Neural crest cell (in vitro differentiated cells): ENCODE measurements around the gene GABRD. TPM values are rescaled to one million over a fixed set of nuclear protein-coding genes. Genes with fewer than 3 reads are reported as not detected.

ENCODE experiments used
- DNase-seq: peaks from one replicate; pipeline ENCODE4 v3.0.0; 2021; ENCODE audit warnings: low read depth, mixed read lengths, low spot score
- H3K27ac Mint-ChIP-seq: one replicate; pipeline ENCODE4 v1.8.0; 2021; ENCODE audit warnings: mild to moderate bottlenecking, mixed read lengths; ENCODE audit not compliant: unreplicated experiment
- H3K27me3 Mint-ChIP-seq: 2 replicates; pipeline ENCODE4 v1.8.0; 2021; ENCODE audit warnings: low read depth, mild to moderate bottlenecking, mixed read lengths
- H3K36me3 Mint-ChIP-seq: 2 replicates; pipeline ENCODE4 v1.8.0; 2021; ENCODE audit warnings: low read depth, mild to moderate bottlenecking, mixed read lengths
- H3K4me1 Mint-ChIP-seq: 2 replicates; pipeline ENCODE4 v1.8.0; 2021; ENCODE audit warnings: mixed read lengths
- H3K4me3 Mint-ChIP-seq: one replicate; pipeline ENCODE4 v1.8.0; 2021; ENCODE audit warnings: mild to moderate bottlenecking, mixed read lengths
- H3K9me3 Mint-ChIP-seq: 2 replicates; pipeline ENCODE4 v1.8.0; 2021; ENCODE audit warnings: mixed read lengths
- CTCF ChIP-seq: fragments of 200-600 bp; sonication (generic); conservative IDR thresholded peaks from 2 replicates; pipeline ENCODE4 v1.5.0; 2021; ENCODE audit warnings: antibody characterized with exemption, mild to moderate bottlenecking
- total RNA-seq: library from RNA; stranded (reverse); gene quantifications from 2 replicates; pipeline ENCODE4 v1.2.1, GENCODE V29; 2021

The GABRD gene
- total RNA-seq, 1 donor from 2014 or later = 0.54 TPM

GRCh38 chr1:2047749-2048729 lies 28.9 kb downstream of the GABRD start:
- peak overlapping the region; percentile 52 for H3K4me3 Mint-ChIP-seq
- no peak for DNase-seq
- H3K9me3 Mint-ChIP-seq = no peaks in the 10 kb centered on the region
- peaks cover 76% of the 10 kb centered on the region for H3K27me3 Mint-ChIP-seq
- H3K36me3 Mint-ChIP-seq = no peaks in the 10 kb centered on the region
- peaks cover 13% of the 10 kb centered on the region for H3K4me1 Mint-ChIP-seq
- H3K27ac Mint-ChIP-seq = no peak overlapping the region
- no peak for TF ChIP-seq CTCF

GRCh38 chr1:2049225-2049717 lies 30.1 kb downstream of the GABRD start:
- no peak overlapping the region for H3K27ac Mint-ChIP-seq
- H3K9me3 Mint-ChIP-seq = no peaks in the 10 kb centered on the region
- H3K36me3 Mint-ChIP-seq = no peaks in the 10 kb centered on the region
- H3K27me3 Mint-ChIP-seq = peaks cover 84% of the 10 kb centered on the region
- peak; percentile 57 for TF ChIP-seq CTCF
- no peak for DNase-seq
- H3K4me1 Mint-ChIP-seq = peaks cover 10% of the 10 kb centered on the region
- H3K4me3 Mint-ChIP-seq = peak overlapping the region; percentile 70

GRCh38 chr1:2049718-2050431 lies 30.7 kb downstream of the GABRD start, which contains the start of gene PRKCZ:
Gene PRKCZ (plus strand): TSS chr1:2050411. CDS start chr1:2050631, 220 bp downstream.
- Mint-ChIP-seq H3K4me3 (peak within 1 kb of the TSS; percentile 70), H3K9me3 (no peaks in the 10 kb centered on the region), H3K27ac (no peak within 1 kb of the TSS)

GRCh38 chr1:2050461-2050792 lies 31.3 kb downstream of the GABRD start:
- peaks cover 9% of the 10 kb centered on the region for H3K4me1 Mint-ChIP-seq
- H3K4me3 Mint-ChIP-seq = no peak overlapping the region

More at GRCh38 chr1:2049718-2050431, 30.7 kb downstream of the GABRD start, which contains the start of gene PRKCZ:
- TF ChIP-seq CTCF = no peak
- Mint-ChIP-seq H3K4me1 (peaks cover 10% of the 10 kb centered on the region), H3K36me3 (no peaks in the 10 kb centered on the region), H3K27me3 (peaks cover 86% of the 10 kb centered on the region)
- no peak for DNase-seq

More at GRCh38 chr1:2050461-2050792, 31.3 kb downstream of the GABRD start:
- no peak overlapping the region for H3K27ac Mint-ChIP-seq
- peaks cover 81% of the 10 kb centered on the region for H3K27me3 Mint-ChIP-seq
- DNase-seq = no peak
- H3K36me3 Mint-ChIP-seq = no peaks in the 10 kb centered on the region
- H3K9me3 Mint-ChIP-seq = no peaks in the 10 kb centered on the region
- no peak for TF ChIP-seq CTCF
